Thoracic aorta (tissue), 2 donors: ENCODE measurements around the gene MCAT. TPM values are rescaled to one million over a fixed set of nuclear protein-coding genes. Genes with fewer than 3 reads are reported as not detected.
A peak's percentile ranks its signal among the peaks of the same experiment; 100 is the strongest.

Experiments
- ATAC-seq: fragments of 150-250 bp; one replicate; pipeline ENCODE4 v1.8.0; 2017; ENCODE audit warnings: low read depth; ENCODE audit not compliant: insufficient number of reproducible peaks, low FRiP score
- DNase-seq: peaks from one replicate; pipeline ENCODE4 v3.0.0-alpha.2; 2020; ENCODE audit warnings: low spot score
- H3K27ac ChIP-seq, 2 donors: fragments of 200-600 bp; sonication (generic); 1 replicate in 1 of 2; 2 replicates in 1 of 2; pipeline ENCODE4 v1.5.1; 2016; ENCODE audit warnings: mild to moderate bottlenecking in 2 of 2, moderate library complexity in 2 of 2
- H3K27me3 ChIP-seq: fragments of 200-600 bp; sonication (generic); replicated peaks from 2 replicates; pipeline ENCODE4 v1.6.0; 2016; ENCODE audit warnings: mild to moderate bottlenecking; ENCODE audit not compliant: insufficient read depth
- H3K36me3 ChIP-seq: fragments of 200-600 bp; sonication (generic); one replicate; pipeline ENCODE4 v1.5.1; 2016
- H3K4me1 ChIP-seq, 2 donors: fragments of 200-600 bp; sonication (generic); 1 replicate in 1 of 2; 2 replicates in 1 of 2; pipeline versions ENCODE4 v1.5.1 to v1.6.0; 2016; ENCODE audit warnings: low read depth in 2 of 2, mild to moderate bottlenecking in 1 of 2; ENCODE audit not compliant: control insufficient read depth in 1 of 2
- H3K4me3 ChIP-seq: fragments of 200-600 bp; sonication (generic); 2 replicates; pipeline ENCODE4 v1.5.1; 2016; ENCODE audit warnings: mild to moderate bottlenecking
- H3K9me3 ChIP-seq: fragments of 200-600 bp; sonication (generic); 2 replicates; pipeline ENCODE4 v1.5.1; 2016
- total RNA-seq, 2 donors: library from RNA; depleted of rRNA; stranded (reverse); fragments of >200 nt; gene quantifications; one replicate each; pipeline versions ENCODE4 v1.1.0 to v1.2.3, GENCODE V29; 2016
- TF ChIP-seq, protein P1 (sequence below): fragments of 200-600 bp; sonication (generic); IDR thresholded peaks from one replicate; pipeline ENCODE4 v1.5.1; 2019; ENCODE audit warnings: antibody characterized with exemption

Gene MCAT
- total RNA-seq, 2 donors from 2014 or later: 9.5 to 16.1 TPM

DNA sequence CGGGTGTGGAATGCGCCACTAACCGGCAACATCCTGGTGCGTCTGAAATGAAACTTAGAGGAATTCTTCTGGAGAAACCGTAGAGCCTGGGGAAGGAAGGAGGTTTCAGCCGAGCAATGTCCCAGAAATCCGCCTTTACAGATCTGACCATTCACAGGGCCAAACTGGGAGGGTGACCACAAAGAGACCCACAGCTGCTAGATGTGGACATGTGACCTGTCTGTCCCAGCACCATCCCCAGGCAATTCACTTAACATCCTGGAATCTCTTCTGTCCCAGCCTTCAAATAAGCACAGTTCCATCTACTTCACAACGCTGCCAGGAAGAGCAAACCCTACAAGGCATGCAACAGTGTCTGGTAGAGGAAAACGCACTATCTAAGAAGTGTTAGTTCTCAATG is 9.8 kb downstream of the MCAT start:
- H3K4me1 ChIP-seq: peaks cover 0 to 18% of the 10 kb centered on the region in 2 donors
- no peaks in the 10 kb centered on the region for H3K9me3 ChIP-seq
- DNase-seq (no peak), ATAC-seq (no peak)
- TF ChIP-seq, protein P1, sequence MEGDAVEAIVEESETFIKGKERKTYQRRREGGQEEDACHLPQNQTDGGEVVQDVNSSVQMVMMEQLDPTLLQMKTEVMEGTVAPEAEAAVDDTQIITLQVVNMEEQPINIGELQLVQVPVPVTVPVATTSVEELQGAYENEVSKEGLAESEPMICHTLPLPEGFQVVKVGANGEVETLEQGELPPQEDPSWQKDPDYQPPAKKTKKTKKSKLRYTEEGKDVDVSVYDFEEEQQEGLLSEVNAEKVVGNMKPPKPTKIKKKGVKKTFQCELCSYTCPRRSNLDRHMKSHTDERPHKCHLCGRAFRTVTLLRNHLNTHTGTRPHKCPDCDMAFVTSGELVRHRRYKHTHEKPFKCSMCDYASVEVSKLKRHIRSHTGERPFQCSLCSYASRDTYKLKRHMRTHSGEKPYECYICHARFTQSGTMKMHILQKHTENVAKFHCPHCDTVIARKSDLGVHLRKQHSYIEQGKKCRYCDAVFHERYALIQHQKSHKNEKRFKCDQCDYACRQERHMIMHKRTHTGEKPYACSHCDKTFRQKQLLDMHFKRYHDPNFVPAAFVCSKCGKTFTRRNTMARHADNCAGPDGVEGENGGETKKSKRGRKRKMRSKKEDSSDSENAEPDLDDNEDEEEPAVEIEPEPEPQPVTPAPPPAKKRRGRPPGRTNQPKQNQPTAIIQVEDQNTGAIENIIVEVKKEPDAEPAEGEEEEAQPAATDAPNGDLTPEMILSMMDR: no peak
- no peak overlapping the region for H3K4me3 ChIP-seq
- H3K27ac ChIP-seq: no peak overlapping the region
- H3K36me3 ChIP-seq: peaks cover 7% of the 10 kb centered on the region
- no peaks in the 10 kb centered on the region for H3K27me3 ChIP-seq

DNA sequence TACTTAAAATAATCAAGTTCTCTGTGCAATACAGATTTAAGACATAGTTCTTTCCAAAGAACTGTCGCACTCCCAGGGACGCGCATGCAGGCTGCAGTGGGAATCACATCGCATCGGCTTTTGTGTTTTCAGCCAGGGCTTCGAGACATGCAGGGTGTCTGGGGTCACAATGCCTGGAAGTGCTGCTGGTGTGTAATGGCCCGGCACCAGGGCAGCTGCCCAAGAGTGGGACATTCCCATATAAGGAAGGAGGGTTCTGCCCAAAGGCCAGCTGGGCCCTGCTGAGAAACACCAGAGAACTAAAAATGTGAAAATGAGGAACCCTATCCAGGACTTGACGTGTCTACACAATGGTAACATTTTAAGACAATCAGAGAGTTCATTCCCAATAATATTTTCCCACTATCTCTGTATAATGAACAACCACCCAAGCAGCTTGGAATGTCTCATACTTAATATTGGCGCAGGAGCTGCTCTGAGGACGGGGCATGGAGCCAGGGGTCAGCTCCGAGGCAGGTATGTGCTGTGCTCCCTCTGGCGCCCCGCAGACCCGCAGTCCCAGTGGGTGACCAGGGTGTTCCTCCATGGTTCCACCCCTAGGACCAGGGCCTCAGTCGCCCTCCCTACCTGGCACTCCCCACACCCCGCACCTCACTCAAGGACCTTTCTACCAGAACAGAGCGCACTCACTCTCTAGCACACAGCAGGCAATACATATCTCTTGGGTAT is 11.3 kb downstream of the MCAT start:
- peak overlapping the region; percentile 60 to 64 for H3K27ac ChIP-seq
- H3K4me3 ChIP-seq: no peak overlapping the region
- H3K4me1 ChIP-seq: peaks cover 0 to 18% of the 10 kb centered on the region in 2 donors
- TF ChIP-seq, protein P1: no peak
- DNase-seq: no peak
- H3K36me3 ChIP-seq: peaks cover 3% of the 10 kb centered on the region
- H3K9me3 ChIP-seq: no peaks in the 10 kb centered on the region
- no peaks in the 10 kb centered on the region for H3K27me3 ChIP-seq
- ATAC-seq: no peak

DNA sequence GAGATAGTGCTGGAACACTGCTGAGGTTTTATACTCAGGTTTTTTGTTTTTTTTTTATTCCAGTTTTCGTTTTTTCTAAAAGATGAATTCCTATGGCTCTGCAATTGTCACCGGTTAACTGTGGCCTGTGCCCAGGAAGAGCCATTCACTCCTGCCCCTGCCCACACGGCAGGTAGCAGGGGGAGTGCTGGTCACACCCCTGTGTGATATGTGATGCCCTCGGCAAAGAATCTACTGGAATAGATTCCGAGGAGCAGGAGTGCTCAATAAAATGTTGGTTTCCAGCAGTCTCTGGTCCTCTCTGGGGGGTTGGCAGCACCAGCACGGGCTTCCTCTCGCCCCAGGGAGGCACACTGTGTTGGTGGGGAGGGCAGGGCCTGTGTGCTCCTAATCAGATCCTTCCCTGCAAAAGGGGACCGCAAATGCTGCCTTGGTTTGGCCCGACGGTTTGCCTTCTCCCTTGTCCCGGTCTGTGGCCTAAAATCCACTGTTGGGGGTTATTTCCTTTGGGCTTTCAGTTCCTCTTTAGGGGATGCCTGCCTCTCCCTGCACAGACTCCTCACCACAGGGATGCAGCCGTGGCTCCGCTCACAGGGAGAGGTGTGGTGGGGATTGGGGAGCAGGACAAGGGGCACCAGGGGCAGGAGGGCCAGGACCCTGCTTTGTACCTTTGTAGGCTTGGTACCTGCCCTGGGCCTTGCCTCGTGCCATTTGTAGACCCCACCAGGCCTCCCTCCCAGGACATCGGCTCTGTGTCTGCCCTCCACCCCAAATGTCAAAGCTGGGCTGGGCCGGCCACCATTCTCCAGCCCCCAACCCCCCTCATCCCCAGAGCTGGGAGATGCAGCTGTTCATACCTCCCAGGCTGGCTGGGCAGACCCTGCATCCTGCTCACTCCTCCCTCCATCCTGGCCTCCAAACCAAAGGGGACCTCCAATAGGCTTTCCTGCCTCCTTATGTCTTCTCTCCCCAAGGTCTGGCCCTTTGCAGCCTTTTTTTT is 13.5 kb downstream of the MCAT start:
- Histone ChIP-seq H3K36me3 (no peaks in the 10 kb centered on the region), H3K4me1 (peaks cover 0 to 18% of the 10 kb centered on the region in 2 donors), H3K27me3 (no peaks in the 10 kb centered on the region), H3K27ac (no peak overlapping the region), H3K4me3 (no peak overlapping the region), H3K9me3 (no peaks in the 10 kb centered on the region)
- no peak for DNase-seq
- TF ChIP-seq, protein P1: no peak
- no peak for ATAC-seq

DNA sequence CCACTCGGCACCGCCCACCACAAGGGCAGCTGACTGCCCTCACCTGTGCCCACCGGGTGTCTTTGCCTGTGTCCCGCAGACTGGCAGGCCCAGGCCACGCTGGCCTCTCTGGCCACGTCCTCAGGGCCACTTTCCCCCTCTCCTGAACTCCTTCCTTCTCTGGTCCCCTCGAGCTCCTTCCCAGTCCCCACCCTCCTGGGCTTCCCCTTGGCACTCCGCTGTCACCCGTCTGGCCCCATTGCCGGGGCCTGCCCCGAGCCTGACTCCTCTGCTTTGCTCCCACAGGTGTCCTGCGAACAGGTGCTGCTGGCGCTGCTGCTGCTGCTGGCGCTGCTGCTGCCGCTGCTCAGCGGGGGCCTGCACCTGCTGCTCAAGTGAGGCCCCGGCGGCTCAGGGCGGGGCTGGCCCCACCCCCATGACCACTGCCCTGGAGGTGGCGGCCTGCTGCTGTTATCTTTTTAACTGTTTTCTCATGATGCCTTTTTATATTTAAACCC is 14.2 kb downstream of the MCAT start:
- ATAC-seq (no peak), DNase-seq (no peak)
- Histone ChIP-seq H3K9me3 (no peaks in the 10 kb centered on the region), H3K4me3 (no peak overlapping the region), H3K36me3 (no peaks in the 10 kb centered on the region), H3K4me1 (peaks cover 0 to 18% of the 10 kb centered on the region in 2 donors), H3K27me3 (no peaks in the 10 kb centered on the region), H3K27ac (no peak overlapping the region)
- TF ChIP-seq, protein P1: no peak

DNA sequence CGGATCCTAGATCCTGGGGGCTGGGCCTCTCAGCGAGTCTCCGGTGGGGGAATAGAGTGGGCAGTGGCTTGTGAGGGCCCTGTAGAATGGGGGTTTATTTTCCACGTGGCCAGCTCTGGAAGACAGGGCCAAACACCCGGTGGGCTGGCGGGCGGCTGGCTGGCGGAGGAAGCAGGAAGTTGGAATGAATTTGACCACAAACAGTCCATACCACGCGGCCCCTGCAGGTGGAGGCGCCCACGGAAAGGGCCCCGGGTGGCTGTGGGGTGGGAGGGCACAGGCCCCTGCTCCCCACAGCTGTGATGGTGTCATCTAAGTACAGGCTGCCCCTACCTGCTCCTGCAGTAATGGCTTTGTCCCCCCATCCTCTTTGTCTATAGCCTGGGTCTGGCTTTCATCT is 15.1 kb downstream of the MCAT start:
- DNase-seq: no peak
- no peak overlapping the region for H3K4me3 ChIP-seq
- no peak for ATAC-seq
- H3K36me3 ChIP-seq: no peaks in the 10 kb centered on the region
- H3K27ac ChIP-seq: no peak overlapping the region
- H3K9me3 ChIP-seq: no peaks in the 10 kb centered on the region
- TF ChIP-seq, protein P1: no peak
- H3K27me3 ChIP-seq: no peaks in the 10 kb centered on the region
- H3K4me1 ChIP-seq: peaks cover 0 to 18% of the 10 kb centered on the region in 2 donors
